GM18505 (cell line): ENCODE measurements around the gene KIAA1958.

Experiments used
- ATAC-seq: cut with Tn5 transposase; IDR thresholded peaks from one replicate; pipeline ENCODE4 v1.9.1; 2021; ENCODE audit not compliant: unreplicated experiment
- POLR2A ChIP-seq: IDR thresholded peaks from 4 replicates; pipeline ENCODE4 v1.6.1; 2011; ENCODE audit warnings: borderline replicate concordance; ENCODE audit not compliant: insufficient read depth, insufficient read length; ENCODE audit errors: extremely low read depth

Gene KIAA1958

DNA sequence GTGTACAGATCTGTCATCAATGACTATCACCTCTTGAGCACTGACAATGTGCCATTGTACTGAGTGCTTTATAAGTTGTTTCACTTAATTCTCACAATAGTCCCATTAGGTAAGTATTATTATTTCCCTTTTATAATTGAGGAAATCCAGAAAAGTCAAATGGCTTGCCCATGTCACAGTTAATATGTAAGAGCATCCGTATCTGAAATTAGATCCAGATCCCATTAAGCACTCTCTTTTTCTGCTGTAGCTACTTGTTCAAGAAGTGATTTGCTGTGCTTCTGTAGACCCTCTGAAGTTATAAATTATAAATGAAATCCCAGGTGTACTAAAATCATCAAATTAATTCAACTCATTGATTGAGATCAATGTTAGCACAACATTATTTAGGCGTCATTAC lies 136.6 kb downstream of the KIAA1958 start:
- TF ChIP-seq POLR2A = no peak
- ATAC-seq = no peak

DNA sequence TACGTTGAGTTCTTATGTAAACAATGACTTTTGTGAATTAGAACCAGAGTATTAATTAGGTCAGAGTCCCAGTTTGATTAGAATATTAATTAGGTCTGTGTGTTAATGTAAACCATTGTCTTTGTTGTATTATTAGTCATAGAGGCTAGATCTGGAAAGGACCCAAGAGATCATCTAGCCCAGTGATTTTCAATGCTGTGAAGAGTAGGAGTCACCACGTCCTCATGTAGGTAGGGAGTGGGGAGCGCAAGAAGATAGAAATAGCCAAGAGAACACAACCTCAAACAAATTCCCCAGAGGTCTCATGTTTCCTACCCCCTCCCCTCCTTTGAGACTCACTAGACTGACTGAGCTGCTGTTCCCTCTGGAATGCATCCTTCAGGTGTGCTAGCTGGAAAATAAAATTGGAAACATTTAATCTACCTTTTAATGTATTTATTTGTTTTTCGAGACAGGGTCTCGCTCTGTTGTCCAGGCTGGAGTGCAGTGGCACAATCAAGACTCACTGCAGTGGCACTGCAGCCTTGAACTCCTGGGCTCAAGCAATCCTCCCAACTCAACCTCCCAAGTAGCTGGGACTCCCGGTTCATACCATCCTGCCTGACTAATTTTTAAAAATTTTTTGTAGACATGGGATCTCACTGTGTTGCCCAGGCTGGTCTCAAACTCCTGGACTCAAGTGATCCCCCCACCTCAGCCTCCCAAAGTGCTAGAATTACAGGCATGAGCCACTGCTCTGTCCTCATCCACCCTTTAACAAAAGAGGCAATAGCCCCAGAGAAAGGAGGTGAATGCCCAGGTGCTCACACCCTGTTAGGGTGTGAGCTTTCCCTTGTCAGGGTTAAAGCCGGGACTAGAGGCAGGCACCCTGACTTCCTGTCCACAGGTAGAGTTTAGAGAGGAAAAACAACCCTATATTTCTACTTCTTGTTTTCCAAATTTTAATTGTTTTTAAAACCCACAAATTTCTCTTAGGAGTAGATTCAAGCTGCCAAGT lies 138.4 kb downstream of the KIAA1958 start:
- no peak for TF ChIP-seq POLR2A
- no peak for ATAC-seq

DNA sequence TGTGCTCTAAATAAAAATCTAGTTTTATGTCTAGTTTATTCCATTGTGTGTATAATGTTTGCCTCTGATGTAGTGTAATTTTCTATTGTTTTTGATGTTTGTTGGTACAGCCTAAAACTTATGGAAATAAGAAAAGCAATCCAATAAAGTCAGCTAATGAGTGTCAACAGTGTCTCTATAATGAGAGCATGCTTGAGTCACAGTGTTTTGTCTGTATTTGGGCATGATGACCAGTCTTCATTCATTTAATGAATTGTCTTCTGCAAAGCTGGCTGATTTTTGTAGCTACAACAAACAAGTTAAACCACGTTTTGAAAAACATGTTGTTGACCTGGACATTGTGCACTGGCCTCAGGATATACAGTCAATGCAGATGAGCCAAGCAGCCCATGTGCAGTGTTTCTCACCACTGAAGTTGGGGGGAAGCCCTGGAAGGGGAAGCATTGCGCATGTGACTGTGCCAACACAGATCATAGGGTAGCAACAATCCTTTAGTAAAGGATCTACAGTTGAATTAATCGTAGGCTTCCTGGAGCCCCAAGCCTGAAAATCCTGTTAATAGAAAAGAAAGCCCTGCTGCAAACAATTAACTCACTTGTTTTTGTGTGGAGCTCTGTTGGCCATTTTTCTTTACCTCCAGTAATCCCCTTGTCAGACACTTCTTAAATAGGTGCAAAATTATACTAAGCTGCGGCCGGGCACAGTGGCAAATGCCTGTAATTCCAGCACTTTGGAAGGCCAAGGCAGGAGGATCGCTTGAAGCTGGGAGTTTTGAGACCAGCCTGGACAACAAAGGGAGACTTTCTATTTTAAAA lies 143.3 kb downstream of the KIAA1958 start:
- no peak for ATAC-seq
- no peak for TF ChIP-seq POLR2A

DNA sequence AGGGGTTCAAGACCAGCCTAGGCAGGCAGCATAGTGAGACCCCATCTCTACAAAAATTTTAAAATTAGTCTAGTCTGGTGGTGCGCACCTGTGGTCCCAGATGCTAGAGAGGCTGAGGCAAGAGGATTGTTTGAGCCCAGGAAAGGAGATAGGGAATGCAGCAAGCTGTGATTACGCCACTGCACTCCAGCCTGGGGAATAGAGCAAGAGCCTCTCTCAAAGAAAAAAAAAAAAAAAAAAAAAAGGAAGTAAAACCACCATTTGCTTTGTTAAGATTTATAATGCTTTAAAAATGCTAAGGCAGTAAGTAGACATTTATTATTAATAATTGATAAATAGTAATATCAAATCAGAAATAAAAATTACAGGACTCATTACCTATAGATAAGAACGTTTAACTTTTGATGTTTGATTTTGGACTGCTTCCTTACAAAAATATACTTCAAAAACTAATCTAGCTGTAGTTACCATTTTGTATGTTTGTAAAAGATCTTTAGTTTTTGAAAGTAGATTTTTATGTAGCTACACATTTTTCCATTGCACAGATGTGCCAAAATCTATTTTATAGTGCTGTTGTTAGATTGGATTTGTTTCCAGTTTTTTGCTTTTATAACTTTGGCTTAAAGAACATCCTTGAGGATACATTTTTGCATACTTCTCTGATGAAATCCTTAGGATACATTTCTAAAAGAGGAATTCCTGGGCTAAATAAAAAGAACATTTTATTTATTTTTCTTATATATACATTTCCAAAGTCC lies 144.9 kb downstream of the KIAA1958 start:
- TF ChIP-seq POLR2A = no peak
- no peak for ATAC-seq

DNA sequence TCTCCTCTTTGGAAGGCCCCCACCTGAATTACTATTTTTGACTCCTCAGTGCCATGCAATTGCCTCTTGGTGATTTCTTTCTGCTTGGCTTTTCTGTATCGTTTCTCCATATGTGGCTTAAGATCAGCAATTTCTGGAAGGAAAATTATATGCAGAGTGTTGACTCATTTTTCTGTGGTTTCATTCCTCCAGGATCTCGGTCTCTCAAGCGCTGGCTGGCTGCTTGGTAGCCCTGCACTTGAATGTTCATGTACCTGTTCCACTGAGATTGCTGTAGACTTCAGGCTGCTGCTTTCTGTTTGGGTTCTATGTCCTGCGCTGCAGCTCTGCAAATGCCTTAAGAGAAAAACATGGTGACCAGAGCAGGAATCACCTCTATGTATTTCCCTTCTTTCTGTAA lies 153.7 kb downstream of the KIAA1958 start:
- ATAC-seq = no peak
- no peak for TF ChIP-seq POLR2A

DNA sequence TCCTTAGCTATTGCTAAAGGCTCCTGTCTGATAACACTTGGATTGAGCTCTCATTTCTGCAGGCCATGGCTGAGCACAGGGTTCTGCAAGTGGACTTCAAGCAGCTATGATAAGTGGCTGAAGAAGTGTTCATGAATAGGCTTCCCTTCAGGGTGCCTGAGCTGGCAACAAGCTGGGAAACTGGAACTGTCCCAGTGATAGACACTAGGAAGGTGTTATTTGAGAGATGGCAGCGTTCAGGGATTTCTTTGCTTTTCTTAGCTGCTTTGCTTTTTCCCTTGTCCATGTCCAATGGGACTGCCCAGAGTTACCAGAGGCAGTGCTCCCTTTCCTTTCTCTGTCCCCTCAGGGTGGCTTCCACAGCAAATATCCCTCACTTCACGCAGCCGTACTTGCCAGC lies 155.5 kb downstream of the KIAA1958 start:
- ATAC-seq = no peak
- TF ChIP-seq POLR2A = no peak

DNA sequence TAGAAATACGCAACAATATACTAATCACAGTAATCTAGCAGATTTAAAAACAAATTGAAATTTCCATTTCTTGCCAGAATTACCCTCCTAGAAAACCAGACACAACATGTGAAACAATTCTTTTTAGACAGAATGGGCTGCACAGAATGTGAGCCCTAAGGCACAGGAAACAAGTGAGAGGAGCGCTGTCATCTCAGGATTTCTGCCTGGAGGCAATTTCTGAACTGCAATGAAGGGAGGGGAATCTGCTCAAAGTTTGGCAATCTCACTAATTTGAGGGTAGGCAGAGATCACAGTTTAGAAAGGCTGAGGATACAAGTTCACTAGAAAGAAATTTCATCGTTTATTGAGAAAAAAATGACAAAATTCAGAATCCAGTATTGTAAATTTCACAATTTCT lies 161.0 kb downstream of the KIAA1958 start:
- no peak for ATAC-seq
- TF ChIP-seq POLR2A = no peak

DNA sequence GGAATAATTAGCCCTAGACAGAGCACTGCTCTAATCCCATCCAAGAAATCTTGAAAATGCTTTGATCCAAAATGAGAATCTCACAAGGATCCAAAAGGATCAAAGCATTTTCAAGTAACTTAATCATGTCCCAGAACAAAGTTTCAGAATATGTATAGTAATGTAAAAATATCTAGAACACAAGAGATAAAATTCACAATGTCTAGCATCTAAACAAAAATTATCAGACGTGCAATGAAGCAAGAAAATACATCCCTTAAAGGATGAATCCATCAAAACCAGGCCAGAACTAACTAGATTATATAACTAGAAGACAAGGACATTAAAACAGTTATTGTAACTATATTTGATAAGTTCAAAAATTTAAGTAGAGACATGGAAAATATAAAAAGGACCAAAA lies 162.0 kb downstream of the KIAA1958 start:
- TF ChIP-seq POLR2A = no peak
- no peak for ATAC-seq

DNA sequence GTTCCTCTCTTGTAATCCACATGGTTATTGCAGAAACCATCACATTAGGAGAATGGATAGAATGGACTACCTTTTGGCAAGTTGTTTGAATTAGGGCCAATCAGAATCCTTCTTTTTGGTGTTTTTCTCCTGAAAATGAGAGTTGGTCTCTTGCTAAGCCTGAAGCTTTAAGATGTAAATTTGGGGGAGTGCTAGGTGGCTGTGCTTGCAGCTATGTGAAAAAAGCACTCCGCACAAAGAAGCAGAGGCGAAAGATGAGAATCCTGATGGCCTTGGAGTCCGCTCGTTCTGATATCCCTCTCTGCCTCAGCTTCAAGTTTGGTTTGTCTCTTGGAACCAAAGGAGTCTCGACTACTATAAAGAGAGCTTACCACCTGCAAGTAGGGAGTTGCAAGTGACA lies 167.7 kb downstream of the KIAA1958 start:
- ATAC-seq = no peak
- TF ChIP-seq POLR2A = no peak

DNA sequence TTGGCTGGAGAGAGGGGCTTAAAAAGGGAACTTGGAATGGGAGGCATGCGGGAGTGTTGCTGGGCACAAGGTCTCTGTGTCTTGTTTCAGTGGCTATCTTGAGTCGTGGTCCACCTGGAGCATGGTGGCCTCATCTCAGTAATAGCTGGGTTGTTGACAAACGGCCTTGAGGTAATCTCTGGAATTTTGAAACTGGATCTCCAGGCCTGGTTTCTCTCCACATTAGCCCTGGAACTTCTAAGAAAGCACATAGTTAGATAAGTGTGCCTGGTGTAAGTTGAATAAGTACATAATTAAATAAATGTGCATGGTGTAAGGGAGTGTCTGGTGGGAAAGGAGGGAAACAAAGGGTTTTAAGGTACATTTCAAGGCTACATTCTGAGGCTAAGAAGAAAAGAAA lies 169.0 kb downstream of the KIAA1958 start:
- ATAC-seq = no peak
- no peak for TF ChIP-seq POLR2A

DNA sequence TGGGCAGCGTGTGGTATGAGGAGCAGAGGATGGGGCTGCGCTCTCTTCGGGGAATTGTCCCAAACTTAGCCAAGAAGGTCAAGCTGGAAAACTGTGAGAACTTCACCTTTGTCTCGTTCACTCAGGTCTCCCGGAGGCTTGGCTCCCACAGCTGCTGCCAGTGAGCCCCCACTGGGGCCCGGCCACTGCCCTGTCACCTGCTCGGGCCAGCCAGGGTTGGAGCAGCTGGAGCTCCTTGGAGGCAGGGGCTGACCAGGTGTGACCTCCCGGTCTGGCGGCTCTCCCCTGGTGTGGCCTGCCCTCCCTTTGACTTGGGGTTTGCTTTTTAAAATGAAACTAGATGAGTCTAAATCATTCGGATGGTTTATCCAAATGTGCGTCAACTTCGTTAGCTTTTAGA lies 173.3 kb downstream of the KIAA1958 start:
- no peak for ATAC-seq
- no peak for TF ChIP-seq POLR2A

DNA sequence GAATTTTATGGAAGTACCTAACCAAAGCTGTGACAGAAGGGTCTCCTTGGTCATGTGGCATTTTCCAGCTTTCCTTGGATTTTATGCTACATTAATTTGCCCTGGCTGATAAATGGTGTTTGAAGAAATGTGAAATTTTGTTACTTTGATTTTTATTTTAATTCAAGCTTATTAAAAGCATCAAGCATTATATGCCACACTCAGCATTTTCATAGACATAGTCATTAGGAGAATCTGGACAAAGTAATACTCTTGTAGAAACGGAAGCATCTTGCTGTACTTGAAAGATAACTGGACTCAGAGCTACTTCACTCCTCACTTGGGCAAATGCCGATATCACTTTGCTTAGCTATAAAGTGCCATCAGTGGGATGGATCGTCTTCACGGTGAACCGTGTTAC lies 177.1 kb downstream of the KIAA1958 start:
- no peak for TF ChIP-seq POLR2A
- ATAC-seq = no peak

DNA sequence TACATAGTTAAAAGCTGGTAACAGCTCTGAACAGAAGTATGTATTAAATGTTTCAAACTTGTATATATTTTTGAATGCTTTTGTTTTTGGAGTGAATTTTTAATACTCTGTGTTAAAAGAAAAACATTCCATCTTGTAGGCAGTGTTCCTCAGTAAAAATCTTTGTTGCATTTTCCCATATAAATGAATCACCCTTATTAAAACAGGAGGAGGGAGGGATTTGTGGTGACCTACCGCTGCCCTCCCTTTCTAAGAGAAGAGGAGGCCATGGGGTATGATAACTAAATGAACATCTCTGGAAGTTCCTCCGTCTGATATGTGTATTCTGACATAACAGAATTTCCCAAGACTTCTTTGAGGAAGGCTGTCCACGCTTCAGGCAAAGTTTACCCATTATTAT lies 177.9 kb downstream of the KIAA1958 start:
- ATAC-seq = no peak
- TF ChIP-seq POLR2A = no peak
